ENCODE results near the gene PRPH2.
"Not testable (repeated sequence)": the region's sequence is repeated elsewhere in the genome, so short reads cannot be mapped to it uniquely, and the experiment has no call there.

Gene PRPH2

GRCh38 chr6:42742116-42742894 is 19.9 kb upstream of the PRPH2 start:
- H3K4me3 ChIP-seq (ENCODE audit: low read depth in 1 of 5, low read length in 5 of 5), result no peak overlapping the region
- H3K27me3 ChIP-seq (ENCODE audit: control insufficient read depth in 5 of 5, insufficient read depth in 4 of 5, low read length in 5 of 5), result no peaks in the 10 kb centered on the region
- H3K9ac ChIP-seq (ENCODE audit: low read length in 5 of 5), result no peak overlapping the region
- H3K27ac ChIP-seq (ENCODE audit: low read depth, low read length), result no peak overlapping the region
- H3K4me1 ChIP-seq (ENCODE audit: control insufficient read depth in 5 of 5, insufficient read depth in 5 of 5, low read length in 5 of 5), result peaks cover 4 to 25% (median 22%) of the 10 kb centered on the region in 5 donors
- no peaks in the 10 kb centered on the region for H3K9me3 ChIP-seq (ENCODE audit: control insufficient read depth in 5 of 5, low read length in 5 of 5)
- H3K36me3 ChIP-seq (ENCODE audit: control insufficient read depth in 5 of 5, insufficient read depth in 5 of 5, low read length in 5 of 5), result no peaks in the 10 kb centered on the region

- Histone ChIP-seq H3K9me3 (ENCODE audit: control insufficient read depth in 5 of 5, low read length in 5 of 5) (no peaks in the 10 kb centered on the region), H3K36me3 (ENCODE audit: control insufficient read depth in 5 of 5, insufficient read depth in 5 of 5, low read length in 5 of 5) (no peaks in the 10 kb centered on the region), H3K4me3 (ENCODE audit: low read depth in 1 of 5, low read length in 5 of 5) (no peak overlapping the region), H3K27ac (ENCODE audit: low read depth, low read length) (no peak overlapping the region), H3K4me1 (ENCODE audit: control insufficient read depth in 5 of 5, insufficient read depth in 5 of 5, low read length in 5 of 5) (peaks cover 4 to 25% (median 18%) of the 10 kb centered on the region in 5 donors), H3K27me3 (ENCODE audit: control insufficient read depth in 5 of 5, insufficient read depth in 4 of 5, low read length in 5 of 5) (no peaks in the 10 kb centered on the region), H3K9ac (ENCODE audit: low read length in 5 of 5) (no peak overlapping the region)
These were observed 18.3 kb upstream of the PRPH2 start for GRCh38 chr6:42740725-42741124.

- Histone ChIP-seq H3K36me3 (ENCODE audit: control insufficient read depth in 5 of 5, insufficient read depth in 5 of 5, low read length in 5 of 5) (no peaks in the 10 kb centered on the region), H3K27me3 (ENCODE audit: control insufficient read depth in 5 of 5, insufficient read depth in 4 of 5, low read length in 5 of 5) (peaks cover 0 to 5% (median 0%) of the 10 kb centered on the region in 5 donors), H3K4me1 (ENCODE audit: control insufficient read depth in 5 of 5, insufficient read depth in 5 of 5, low read length in 5 of 5) (no peaks in the 10 kb centered on the region), H3K9me3 (ENCODE audit: control insufficient read depth in 5 of 5, low read length in 5 of 5) (no peaks in the 10 kb centered on the region), H3K4me3 (ENCODE audit: low read depth in 1 of 5, low read length in 5 of 5) (no peak overlapping the region), H3K27ac (ENCODE audit: low read depth, low read length) (no peak overlapping the region), H3K9ac (ENCODE audit: low read length in 5 of 5) (peak overlapping the region in 1 of 5 donors; percentile 26)
These were observed 13.6 kb upstream of the PRPH2 start for GRCh38 chr6:42735976-42736375.

- H3K27me3 ChIP-seq (ENCODE audit: control insufficient read depth in 5 of 5, insufficient read depth in 4 of 5, low read length in 5 of 5), result not testable (repeated sequence)
These were observed 11.6 kb upstream of the PRPH2 start for GRCh38 chr6:42733867-42734481.

GRCh38 chr6:42729731-42730130 is 7.3 kb upstream of the PRPH2 start:
- Histone ChIP-seq H3K36me3 (ENCODE audit: control insufficient read depth in 5 of 5, insufficient read depth in 5 of 5, low read length in 5 of 5) (no peaks in the 10 kb centered on the region), H3K9ac (ENCODE audit: low read length in 5 of 5) (no peak overlapping the region), H3K9me3 (ENCODE audit: control insufficient read depth in 5 of 5, low read length in 5 of 5) (no peaks in the 10 kb centered on the region), H3K27ac (ENCODE audit: low read depth, low read length) (no peak overlapping the region), H3K27me3 (ENCODE audit: control insufficient read depth in 5 of 5, insufficient read depth in 4 of 5, low read length in 5 of 5) (no peaks in the 10 kb centered on the region), H3K4me3 (ENCODE audit: low read depth in 1 of 5, low read length in 5 of 5) (no peak overlapping the region), H3K4me1 (ENCODE audit: control insufficient read depth in 5 of 5, insufficient read depth in 5 of 5, low read length in 5 of 5) (peaks cover 2 to 18% (median 15%) of the 10 kb centered on the region in 5 donors)

More at GRCh38 chr6:42733867-42734481, 11.6 kb upstream of the PRPH2 start:
- H3K36me3 ChIP-seq (ENCODE audit: control insufficient read depth in 5 of 5, insufficient read depth in 5 of 5, low read length in 5 of 5); H3K4me1 ChIP-seq (ENCODE audit: control insufficient read depth in 5 of 5, insufficient read depth in 5 of 5, low read length in 5 of 5); H3K27ac ChIP-seq (ENCODE audit: low read depth, low read length); H3K4me3 ChIP-seq (ENCODE audit: low read depth in 1 of 5, low read length in 5 of 5); H3K9ac ChIP-seq (ENCODE audit: low read length in 5 of 5); H3K9me3 ChIP-seq (ENCODE audit: control insufficient read depth in 5 of 5, low read length in 5 of 5): not testable (repeated sequence)

GRCh38 chr6:42727627-42728026 is 5.2 kb upstream of the PRPH2 start:
- peak overlapping the region in 2 of 5 donors; percentile 59 to 77 for H3K9ac ChIP-seq (ENCODE audit: low read length in 5 of 5)
- H3K4me1 ChIP-seq (ENCODE audit: control insufficient read depth in 5 of 5, insufficient read depth in 5 of 5, low read length in 5 of 5), result peaks cover 2 to 18% (median 15%) of the 10 kb centered on the region in 5 donors
- H3K9me3 ChIP-seq (ENCODE audit: control insufficient read depth in 5 of 5, low read length in 5 of 5), result no peaks in the 10 kb centered on the region
- H3K27ac ChIP-seq (ENCODE audit: low read depth, low read length), result no peak overlapping the region
- no peaks in the 10 kb centered on the region for H3K36me3 ChIP-seq (ENCODE audit: control insufficient read depth in 5 of 5, insufficient read depth in 5 of 5, low read length in 5 of 5)
- H3K4me3 ChIP-seq (ENCODE audit: low read depth in 1 of 5, low read length in 5 of 5), result peak overlapping the region in 3 of 5 donors; percentile 69 to 75 (median 69)
- no peaks in the 10 kb centered on the region for H3K27me3 ChIP-seq (ENCODE audit: control insufficient read depth in 5 of 5, insufficient read depth in 4 of 5, low read length in 5 of 5)

GRCh38 chr6:42727087-42727611 is 4.8 kb upstream of the PRPH2 start:
- Histone ChIP-seq H3K9ac (ENCODE audit: low read length in 5 of 5) (peak overlapping the region in 4 of 5 donors; percentile 59 to 77 (median 65)), H3K9me3 (ENCODE audit: control insufficient read depth in 5 of 5, low read length in 5 of 5) (no peaks in the 10 kb centered on the region), H3K4me3 (ENCODE audit: low read depth in 1 of 5, low read length in 5 of 5) (peak overlapping the region; percentile 69 to 84 (median 75)), H3K27ac (ENCODE audit: low read depth, low read length) (peak overlapping the region; percentile 5), H3K36me3 (ENCODE audit: control insufficient read depth in 5 of 5, insufficient read depth in 5 of 5, low read length in 5 of 5) (no peaks in the 10 kb centered on the region), H3K4me1 (ENCODE audit: control insufficient read depth in 5 of 5, insufficient read depth in 5 of 5, low read length in 5 of 5) (peaks cover 2 to 18% (median 15%) of the 10 kb centered on the region in 5 donors), H3K27me3 (ENCODE audit: control insufficient read depth in 5 of 5, insufficient read depth in 4 of 5, low read length in 5 of 5) (no peaks in the 10 kb centered on the region)

GRCh38 chr6:42726485-42727086 is 4.2 kb upstream of the PRPH2 start:
- Histone ChIP-seq H3K36me3 (ENCODE audit: control insufficient read depth in 5 of 5, insufficient read depth in 5 of 5, low read length in 5 of 5) (no peaks in the 10 kb centered on the region), H3K4me1 (ENCODE audit: control insufficient read depth in 5 of 5, insufficient read depth in 5 of 5, low read length in 5 of 5) (peaks cover 2 to 18% (median 15%) of the 10 kb centered on the region in 5 donors), H3K4me3 (ENCODE audit: low read depth in 1 of 5, low read length in 5 of 5) (peak overlapping the region; percentile 69 to 84 (median 75)), H3K9ac (ENCODE audit: low read length in 5 of 5) (peak overlapping the region; percentile 6 to 77 (median 64)), H3K27ac (ENCODE audit: low read depth, low read length) (peak overlapping the region; percentile 31), H3K9me3 (ENCODE audit: control insufficient read depth in 5 of 5, low read length in 5 of 5) (no peaks in the 10 kb centered on the region), H3K27me3 (ENCODE audit: control insufficient read depth in 5 of 5, insufficient read depth in 4 of 5, low read length in 5 of 5) (peaks cover 0 to 1% (median 0%) of the 10 kb centered on the region in 5 donors)

GRCh38 chr6:42726026-42726425 is 3.6 kb upstream of the PRPH2 start:
- Histone ChIP-seq H3K27ac (ENCODE audit: low read depth, low read length) (peak overlapping the region; percentile 31), H3K4me3 (ENCODE audit: low read depth in 1 of 5, low read length in 5 of 5) (peak overlapping the region in 3 of 5 donors; percentile 69 to 84 (median 75)), H3K4me1 (ENCODE audit: control insufficient read depth in 5 of 5, insufficient read depth in 5 of 5, low read length in 5 of 5) (peaks cover 2 to 18% (median 15%) of the 10 kb centered on the region in 5 donors), H3K27me3 (ENCODE audit: control insufficient read depth in 5 of 5, insufficient read depth in 4 of 5, low read length in 5 of 5) (peaks cover 0 to 3% (median 0%) of the 10 kb centered on the region in 5 donors), H3K9ac (ENCODE audit: low read length in 5 of 5) (peak overlapping the region in 1 of 5 donors; percentile 64), H3K9me3 (ENCODE audit: control insufficient read depth in 5 of 5, low read length in 5 of 5) (no peaks in the 10 kb centered on the region), H3K36me3 (ENCODE audit: control insufficient read depth in 5 of 5, insufficient read depth in 5 of 5, low read length in 5 of 5) (no peaks in the 10 kb centered on the region)
